Activated CD4-positive, CD25-positive, alpha-beta regulatory T cell treated with anti-CD3 and anti-CD28 coated beads, Interleukin-2, amount 50 U/mL, for 16 hours (primary cell): ENCODE measurements around the gene FAAP20.

Experiments used
- DNase-seq: peaks from one replicate; pipeline ENCODE4 v3.0.0-alpha.2; 2020; ENCODE audit warnings: low read depth, low spot score

Gene FAAP20

GRCh38 chr1:2212274-2212531, 17.6 kb upstream of the FAAP20 start:
- no peak for DNase-seq

GRCh38 chr1:2210786-2211185, 16.2 kb upstream of the FAAP20 start:
- no peak for DNase-seq

GRCh38 chr1:2210084-2210653, 15.6 kb upstream of the FAAP20 start:
- no peak for DNase-seq

GRCh38 chr1:2209400-2210083, 15.0 kb upstream of the FAAP20 start:
- DNase-seq = no peak

- DNase-seq = no peak
Measured at GRCh38 chr1:2208309-2209239, 14.0 kb upstream of the FAAP20 start.

GRCh38 chr1:2206813-2207487, 12.4 kb upstream of the FAAP20 start:
- DNase-seq = no peak

- peak; percentile 86 for DNase-seq
Measured at GRCh38 chr1:2205191-2205952, 10.8 kb upstream of the FAAP20 start.

- DNase-seq = no peak
Measured at GRCh38 chr1:2204415-2205190, 10.0 kb upstream of the FAAP20 start.

- DNase-seq = no peak
Measured at GRCh38 chr1:2203671-2204414, 9.3 kb upstream of the FAAP20 start.

GRCh38 chr1:2202843-2203601, 8.4 kb upstream of the FAAP20 start:
- no peak for DNase-seq

- DNase-seq = no peak
Measured at GRCh38 chr1:2202008-2202575, 7.5 kb upstream of the FAAP20 start.

GRCh38 chr1:2201062-2201461, 6.5 kb upstream of the FAAP20 start:
- no peak for DNase-seq

GRCh38 chr1:2200308-2200943, 5.9 kb upstream of the FAAP20 start:
- no peak for DNase-seq

- DNase-seq = peak; percentile 65
Measured at GRCh38 chr1:2199042-2199810, 4.7 kb upstream of the FAAP20 start.

GRCh38 chr1:2198571-2198970, 4.0 kb upstream of the FAAP20 start:
- DNase-seq = no peak

- DNase-seq = no peak
Measured at GRCh38 chr1:2197707-2198165, 3.2 kb upstream of the FAAP20 start.

- DNase-seq = no peak
Measured at GRCh38 chr1:2196901-2197638, 2.5 kb upstream of the FAAP20 start.
